GM19328 (cell line): ENCODE results near the gene OPALIN.

Experiments used
- ATAC-seq: cut with Tn5 transposase; IDR thresholded peaks from one replicate; pipeline ENCODE4 v1.9.1; 2021; ENCODE audit warnings: mild to moderate bottlenecking, moderate library complexity; ENCODE audit not compliant: unreplicated experiment

OPALIN gene

DNA sequence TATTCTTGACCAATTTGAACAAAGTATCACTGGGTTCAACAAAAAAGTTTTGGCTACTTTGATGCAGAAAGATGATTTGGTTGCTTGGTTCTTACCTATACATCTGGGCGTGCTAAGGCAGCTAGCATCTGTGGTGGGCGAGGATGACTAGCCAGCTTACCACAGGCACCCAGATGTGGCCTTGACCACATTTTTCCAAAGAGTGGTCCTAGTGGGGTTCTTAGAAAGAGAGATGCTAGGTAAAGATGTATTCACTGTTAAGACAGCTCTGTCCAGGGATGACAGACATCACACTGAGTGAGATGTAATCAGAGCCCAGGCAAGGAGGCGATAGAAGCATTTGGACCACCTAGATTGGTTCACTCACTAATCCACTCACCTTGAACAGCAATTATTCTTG lies 53.8 kb downstream of the OPALIN start:
- no peak for ATAC-seq

DNA sequence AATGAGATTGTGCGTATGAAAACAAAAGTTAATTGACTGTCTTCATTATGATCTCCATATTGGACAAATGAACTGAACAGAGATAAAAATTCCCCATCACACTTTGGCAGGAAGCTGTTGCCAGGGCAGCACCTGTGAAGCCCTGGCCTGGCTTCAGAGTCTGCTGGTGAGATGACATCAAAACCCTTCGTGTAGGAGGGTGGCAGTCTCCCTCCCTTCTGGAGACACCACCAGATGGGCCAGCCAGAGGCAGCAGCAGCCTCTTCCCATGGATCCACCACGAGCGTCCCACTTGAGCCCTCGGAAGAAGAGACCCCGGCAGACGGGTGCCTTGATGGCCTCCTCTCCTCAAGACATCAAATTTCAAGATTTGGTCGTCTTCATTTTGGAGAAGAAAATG lies 54.6 kb downstream of the OPALIN start, which contains the start of gene DNTT:
Gene DNTT (plus strand): TSS at position 205 of the 400 bp plus-strand sequence. CDS start 64 bp downstream, at position 269.
- no peak for ATAC-seq

DNA sequence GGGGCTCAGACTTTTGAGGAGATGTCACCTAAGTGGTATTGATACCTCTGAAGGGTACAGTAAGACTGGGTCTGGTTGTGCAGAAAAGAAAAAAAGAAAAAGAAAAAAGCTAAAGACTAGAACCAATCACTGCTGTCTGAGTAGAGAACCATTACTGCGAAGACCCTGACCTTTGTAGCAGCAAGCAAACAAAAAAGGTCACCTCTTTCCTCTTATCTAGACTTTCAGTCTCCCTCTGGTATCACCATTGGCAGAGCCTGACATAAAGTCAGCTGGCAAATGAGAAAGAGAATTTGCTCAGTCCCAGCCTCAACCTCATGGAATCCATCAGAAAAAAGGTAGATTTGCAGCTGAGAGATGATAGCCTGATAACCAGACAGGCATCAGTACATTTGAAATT lies 57.2 kb downstream of the OPALIN start:
- no peak for ATAC-seq

- ATAC-seq: no peak
Measured at GRCh38 chr10:96299383-96299782, 59.4 kb downstream of the OPALIN start.

DNA sequence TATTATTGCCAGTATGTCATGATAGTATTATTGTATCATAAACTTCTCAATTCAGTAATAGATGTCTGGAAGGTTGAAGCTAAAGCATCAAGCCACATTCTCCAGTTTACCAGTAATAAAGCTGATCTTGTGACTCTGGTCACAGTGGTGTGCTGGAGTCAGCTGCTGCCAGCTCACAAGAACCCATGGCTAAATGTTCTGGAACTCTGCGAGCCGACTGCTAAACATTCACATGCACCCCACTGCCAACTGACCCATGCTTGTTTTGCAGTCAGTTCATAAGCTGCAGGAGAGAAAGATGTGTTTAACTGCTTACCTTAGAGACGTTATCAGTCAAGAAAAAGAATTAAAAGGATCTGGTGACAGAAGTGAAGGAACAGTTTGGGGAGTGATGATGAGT lies 60.4 kb downstream of the OPALIN start:
- no peak for ATAC-seq

DNA sequence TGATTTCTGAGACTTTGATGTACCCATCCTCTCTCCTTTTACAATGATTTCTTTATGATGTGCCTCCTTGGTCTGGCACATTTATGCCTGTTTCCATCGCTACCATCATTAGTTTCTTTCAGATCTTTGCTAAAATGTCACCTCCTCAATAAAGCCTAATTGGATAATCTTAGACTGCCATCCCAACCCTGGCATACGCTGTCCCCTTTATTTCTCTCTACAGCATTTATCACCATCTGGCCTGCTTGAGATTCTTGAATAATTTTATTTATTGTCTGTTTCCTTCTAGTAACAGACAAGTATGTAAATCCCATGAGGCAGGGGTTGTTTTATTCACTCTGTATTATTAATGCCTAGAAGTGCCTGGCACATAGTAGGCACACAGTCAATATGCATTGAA lies 61.3 kb downstream of the OPALIN start:
- no peak for ATAC-seq

DNA sequence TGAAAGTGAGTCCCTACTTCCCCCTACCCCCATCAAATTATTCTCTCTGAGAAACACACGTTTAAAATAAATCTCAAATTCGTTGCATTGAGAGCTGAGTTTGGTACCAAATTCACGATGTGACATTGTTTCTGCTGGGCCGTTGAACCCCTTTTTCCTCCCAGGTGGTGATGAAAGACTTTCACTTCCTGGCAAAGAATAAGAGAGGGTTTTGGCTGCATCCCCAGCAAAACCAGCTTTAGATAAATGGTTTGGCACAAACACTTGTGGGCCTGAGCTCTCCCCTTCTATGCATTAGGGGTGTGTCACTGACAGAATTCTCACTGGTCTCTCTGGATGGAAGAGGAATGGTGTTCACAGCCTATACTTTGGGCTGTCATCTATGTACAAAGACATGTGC lies 63.3 kb downstream of the OPALIN start:
- no peak for ATAC-seq
